Measurements from ENCODE around the gene PRICKLE1.

The PRICKLE1 gene

GRCh38 chr12:42486407-42486806, 103.1 kb downstream of the PRICKLE1 start:
- Histone ChIP-seq H3K36me3 (ENCODE audit: control insufficient read depth, insufficient read depth, low read length) (no peaks in the 10 kb centered on the region), H3K4me3 (replicated peaks; ENCODE audit: low read depth, low read length) (no peak overlapping the region), H3K27me3 (replicated peaks; ENCODE audit: control insufficient read depth, insufficient read depth, low read length) (no peaks in the 10 kb centered on the region; the same call in 1 of the 2 replicates)
- no peak for DNase-seq (ENCODE audit: extremely low read depth, insufficient read length)
- TF ChIP-seq CTCF (IDR thresholded peaks at IDR 0.05; ENCODE audit: insufficient read depth, low read length, poor library complexity, severe bottlenecking) = no peak

GRCh38 chr12:42485823-42486222, 103.7 kb downstream of the PRICKLE1 start:
- no peak for TF ChIP-seq CTCF (IDR thresholded peaks at IDR 0.05; ENCODE audit: insufficient read depth, low read length, poor library complexity, severe bottlenecking)

GRCh38 chr12:42484996-42485395, 104.5 kb downstream of the PRICKLE1 start:
- Histone ChIP-seq H3K27me3 (replicated peaks; ENCODE audit: control insufficient read depth, insufficient read depth, low read length) (no peaks in the 10 kb centered on the region; the same call in 1 of the 2 replicates), H3K36me3 (ENCODE audit: control insufficient read depth, insufficient read depth, low read length) (no peaks in the 10 kb centered on the region), H3K4me3 (replicated peaks; ENCODE audit: low read depth, low read length) (no peak overlapping the region)
- TF ChIP-seq CTCF (IDR thresholded peaks at IDR 0.05; ENCODE audit: insufficient read depth, low read length, poor library complexity, severe bottlenecking) = no peak
- DNase-seq (ENCODE audit: extremely low read depth, insufficient read length) = no peak

More at GRCh38 chr12:42485823-42486222, 103.7 kb downstream of the PRICKLE1 start:
- H3K36me3 ChIP-seq (ENCODE audit: control insufficient read depth, insufficient read depth, low read length) = no peaks in the 10 kb centered on the region
- no peak for DNase-seq (ENCODE audit: extremely low read depth, insufficient read length)
- no peak overlapping the region for H3K4me3 ChIP-seq (replicated peaks; ENCODE audit: low read depth, low read length)
- H3K27me3 ChIP-seq (replicated peaks; ENCODE audit: control insufficient read depth, insufficient read depth, low read length) = no peaks in the 10 kb centered on the region; the same call in 1 of the 2 replicates

GRCh38 chr12:42483521-42483790, 106.1 kb downstream of the PRICKLE1 start:
- Histone ChIP-seq H3K27me3 (replicated peaks; ENCODE audit: control insufficient read depth, insufficient read depth, low read length) (no peaks in the 10 kb centered on the region; the same call in 1 of the 2 replicates), H3K36me3 (ENCODE audit: control insufficient read depth, insufficient read depth, low read length) (no peaks in the 10 kb centered on the region), H3K4me3 (replicated peaks; ENCODE audit: low read depth, low read length) (peak overlapping the region; percentile 72)
- DNase-seq (ENCODE audit: extremely low read depth, insufficient read length) = peak; percentile 62
- TF ChIP-seq CTCF (IDR thresholded peaks at IDR 0.05; ENCODE audit: insufficient read depth, low read length, poor library complexity, severe bottlenecking) = no peak

GRCh38 chr12:42482748-42483520, 106.6 kb downstream of the PRICKLE1 start:
- Histone ChIP-seq H3K4me3 (replicated peaks; ENCODE audit: low read depth, low read length) (peak overlapping the region; percentile 72), H3K36me3 (ENCODE audit: control insufficient read depth, insufficient read depth, low read length) (no peaks in the 10 kb centered on the region), H3K27me3 (replicated peaks; ENCODE audit: control insufficient read depth, insufficient read depth, low read length) (no peaks in the 10 kb centered on the region; the same call in 1 of the 2 replicates)
- DNase-seq (ENCODE audit: extremely low read depth, insufficient read length) = peak; percentile 83
- TF ChIP-seq CTCF (IDR thresholded peaks at IDR 0.05; ENCODE audit: insufficient read depth, low read length, poor library complexity, severe bottlenecking) = peak; percentile 66

Data from GM06990 (cell line).